Hematopoietic multipotent progenitor cell treated with erythropoietin and hydrocortisone succinate and interleukin-3 and kit ligand, for 8 days (in vitro differentiated cells): ENCODE measurements around the gene PCLO.

Source experiments
- DNase-seq: peaks from one replicate; pipeline ENCODE4 v3.0.0-alpha.2; 2015

PCLO gene

GRCh38 chr7:82816272-82816671 is 346.4 kb downstream of the PCLO start:
- no peak for DNase-seq

GRCh38 chr7:82810558-82811259 is 352.0 kb downstream of the PCLO start:
- peak; percentile 27 for DNase-seq

- no peak for DNase-seq
Observed at GRCh38 chr7:82808633-82809032, 354.1 kb downstream of the PCLO start.

GRCh38 chr7:82805527-82805960 is 357.1 kb downstream of the PCLO start:
- DNase-seq: no peak

- no peak for DNase-seq
Observed at GRCh38 chr7:82803411-82803810, 359.3 kb downstream of the PCLO start.

- DNase-seq: no peak
Observed at GRCh38 chr7:82789883-82790609, 372.6 kb downstream of the PCLO start.

- no peak for DNase-seq
Observed at GRCh38 chr7:82778021-82778420, 384.7 kb downstream of the PCLO start.

- no peak for DNase-seq
Observed at GRCh38 chr7:82762880-82763279, 399.8 kb downstream of the PCLO start.

GRCh38 chr7:82760831-82761230 is 401.9 kb downstream of the PCLO start:
- no peak for DNase-seq

GRCh38 chr7:82760074-82760473 is 402.6 kb downstream of the PCLO start:
- DNase-seq: no peak

GRCh38 chr7:82755705-82756551 is 406.8 kb downstream of the PCLO start:
- DNase-seq: no peak

GRCh38 chr7:82750007-82750406 is 412.7 kb downstream of the PCLO start:
- DNase-seq: no peak

GRCh38 chr7:82745820-82746219 is 416.9 kb downstream of the PCLO start:
- DNase-seq: no peak

- DNase-seq: no peak
Observed at GRCh38 chr7:82745117-82745516, 417.6 kb downstream of the PCLO start.

- DNase-seq: no peak
Observed at GRCh38 chr7:82742163-82742562, 420.5 kb downstream of the PCLO start.

GRCh38 chr7:82741493-82741892 is 421.2 kb downstream of the PCLO start:
- DNase-seq: no peak

- DNase-seq: peak; percentile 30
Observed at GRCh38 chr7:82740246-82740848, 422.3 kb downstream of the PCLO start.

GRCh38 chr7:82736633-82737032 is 426.1 kb downstream of the PCLO start:
- DNase-seq: no peak

- no peak for DNase-seq
Observed at GRCh38 chr7:82732677-82733076, 430.0 kb downstream of the PCLO start.

- peak; percentile 13 for DNase-seq
Observed at GRCh38 chr7:82729172-82730030, 433.3 kb downstream of the PCLO start.

- DNase-seq: no peak
Observed at GRCh38 chr7:82726038-82726800, 436.5 kb downstream of the PCLO start.
